Measurements from ENCODE around the gene C18orf32.
"Not testable (repeated sequence)": the region's sequence is repeated elsewhere in the genome, so short reads cannot be mapped to it uniquely, and the experiment has no call there.

Gene C18orf32

DNA sequence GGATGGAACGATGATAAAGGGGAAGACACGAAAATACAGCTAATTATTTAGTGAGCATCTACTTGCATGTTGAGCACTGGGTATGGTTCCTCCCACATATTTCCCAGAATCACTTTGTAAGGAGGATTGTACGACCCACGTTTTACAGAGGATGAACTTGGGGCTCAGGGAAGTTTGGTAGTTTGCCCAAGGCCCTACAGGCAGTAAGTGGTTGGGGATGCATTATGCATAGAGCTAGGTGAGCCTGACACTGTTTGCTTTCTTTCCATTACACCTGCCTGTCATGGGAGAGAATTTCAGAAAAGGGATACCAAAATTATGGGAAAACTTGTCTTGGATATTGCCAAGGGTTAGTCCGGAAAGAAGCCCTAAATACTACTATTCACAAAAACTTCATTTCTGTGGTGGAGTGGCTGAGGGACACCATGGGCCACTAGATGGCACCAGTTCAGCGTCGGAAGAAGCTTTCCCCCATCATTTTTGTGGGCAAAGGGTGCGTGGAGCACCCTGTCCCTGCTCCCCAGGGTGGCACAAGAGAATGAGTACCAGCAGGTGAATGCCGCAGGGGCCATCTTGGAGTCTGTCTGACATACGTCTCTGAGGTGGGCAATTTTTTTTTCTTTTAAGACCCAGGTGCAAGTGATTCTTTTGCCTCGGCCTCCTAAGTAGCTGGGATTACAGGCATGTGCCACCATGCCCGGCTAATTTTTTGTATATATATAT lies 23.5 kb upstream of the C18orf32 start:
- DNase-seq (ENCODE audit: low read depth, low spot score): no peak
- H3K9me3 ChIP-seq (ENCODE audit: low read depth, low read length): no peaks in the 10 kb centered on the region

GRCh38 chr18:49506438-49506837 lies 19.4 kb upstream of the C18orf32 start:
- H3K4me3 ChIP-seq; DNase-seq (ENCODE audit: low read depth, low spot score); H3K36me3 ChIP-seq (ENCODE audit: insufficient read depth, low read length); H3K9ac ChIP-seq (ENCODE audit: insufficient read length); H3K9me3 ChIP-seq (ENCODE audit: low read depth, low read length); H3K27ac ChIP-seq: not testable (repeated sequence)

More for the DNA sequence above, 23.5 kb upstream of the C18orf32 start:
- Histone ChIP-seq H3K4me3 (no peak overlapping the region), H3K27ac (no peak overlapping the region), H3K36me3 (ENCODE audit: insufficient read depth, low read length) (no peaks in the 10 kb centered on the region), H3K9ac (ENCODE audit: insufficient read length) (no peak overlapping the region)
- TF ChIP-seq POLR2AphosphoS5 (IDR thresholded peaks at IDR 0.05; ENCODE audit: borderline replicate concordance, low read depth, low read length) (no peak), EZH2 (IDR thresholded peaks at IDR 0.05) (no peak), FOXP2 (optimal IDR thresholded peaks at IDR 0.05; ENCODE audit: control extremely low read depth, extremely low read length, insufficient read depth) (no peak)

GRCh38 chr18:49503931-49504330 lies 16.9 kb upstream of the C18orf32 start:
- no peak overlapping the region for H3K4me3 ChIP-seq
- TF ChIP-seq FOXP2 (optimal IDR thresholded peaks at IDR 0.05; ENCODE audit: control extremely low read depth, extremely low read length, insufficient read depth): no peak
- TF ChIP-seq EZH2 (IDR thresholded peaks at IDR 0.05): no peak
- no peak for TF ChIP-seq POLR2AphosphoS5 (IDR thresholded peaks at IDR 0.05; ENCODE audit: borderline replicate concordance, low read depth, low read length)
- no peaks in the 10 kb centered on the region for H3K36me3 ChIP-seq (ENCODE audit: insufficient read depth, low read length)
- DNase-seq (ENCODE audit: low read depth, low spot score): no peak
- no peak overlapping the region for H3K27ac ChIP-seq
- H3K9me3 ChIP-seq (ENCODE audit: low read depth, low read length): no peaks in the 10 kb centered on the region
- H3K9ac ChIP-seq (ENCODE audit: insufficient read length): no peak overlapping the region

DNA sequence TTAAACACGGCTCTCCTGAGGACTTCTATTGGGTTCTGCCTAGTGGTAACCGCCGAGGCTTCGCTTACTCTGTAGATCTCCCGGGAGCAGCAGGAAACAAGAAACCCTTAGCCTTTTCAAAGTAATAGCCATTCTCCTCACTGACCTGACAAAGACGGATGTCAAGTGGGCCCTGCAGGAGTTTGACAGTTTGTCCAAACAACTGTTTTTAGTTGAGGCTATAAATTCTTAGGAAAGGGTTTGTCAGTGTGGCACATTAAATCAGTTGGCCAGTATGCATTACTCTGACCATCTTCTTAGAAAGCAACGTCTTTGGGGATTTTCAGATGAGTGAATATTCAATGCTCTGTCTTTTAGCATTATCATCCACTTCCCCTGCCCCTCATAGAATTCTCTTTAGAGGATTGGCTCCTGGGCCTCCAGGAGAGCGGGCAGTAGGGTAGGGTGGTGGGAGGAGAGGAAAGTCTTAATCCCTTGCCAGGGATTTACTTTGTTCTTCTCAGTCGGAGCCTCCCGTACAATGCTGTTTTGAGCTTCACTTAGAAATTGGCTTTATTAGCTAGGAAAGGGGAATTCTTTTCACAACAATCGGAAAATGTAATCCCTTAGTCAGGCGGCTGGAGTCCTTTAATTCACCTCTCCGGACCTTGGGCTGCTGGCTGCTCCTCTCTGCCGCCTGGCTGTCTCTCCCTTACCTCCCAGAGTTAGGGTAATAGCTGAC lies 13.3 kb upstream of the C18orf32 start:
- Histone ChIP-seq H3K9me3 (ENCODE audit: low read depth, low read length) (no peaks in the 10 kb centered on the region), H3K4me3 (no peak overlapping the region), H3K9ac (ENCODE audit: insufficient read length) (no peak overlapping the region), H3K27ac (no peak overlapping the region), H3K36me3 (ENCODE audit: insufficient read depth, low read length) (no peaks in the 10 kb centered on the region)
- DNase-seq (ENCODE audit: low read depth, low spot score): no peak
- TF ChIP-seq EZH2 (IDR thresholded peaks at IDR 0.05) (no peak), POLR2AphosphoS5 (IDR thresholded peaks at IDR 0.05; ENCODE audit: borderline replicate concordance, low read depth, low read length) (no peak), FOXP2 (optimal IDR thresholded peaks at IDR 0.05; ENCODE audit: control extremely low read depth, extremely low read length, insufficient read depth) (no peak)

GRCh38 chr18:49499046-49499637 lies 12.1 kb upstream of the C18orf32 start:
- TF ChIP-seq EZH2 (IDR thresholded peaks at IDR 0.05) (no peak), POLR2AphosphoS5 (IDR thresholded peaks at IDR 0.05; ENCODE audit: borderline replicate concordance, low read depth, low read length) (no peak), FOXP2 (optimal IDR thresholded peaks at IDR 0.05; ENCODE audit: control extremely low read depth, extremely low read length, insufficient read depth) (no peak)
- no peak for DNase-seq (ENCODE audit: low read depth, low spot score)
- H3K4me3 ChIP-seq: no peak overlapping the region
- no peaks in the 10 kb centered on the region for H3K36me3 ChIP-seq (ENCODE audit: insufficient read depth, low read length)
- H3K9ac ChIP-seq (ENCODE audit: insufficient read length): no peak overlapping the region
- H3K27ac ChIP-seq: no peak overlapping the region
- no peaks in the 10 kb centered on the region for H3K9me3 ChIP-seq (ENCODE audit: low read depth, low read length)

DNA sequence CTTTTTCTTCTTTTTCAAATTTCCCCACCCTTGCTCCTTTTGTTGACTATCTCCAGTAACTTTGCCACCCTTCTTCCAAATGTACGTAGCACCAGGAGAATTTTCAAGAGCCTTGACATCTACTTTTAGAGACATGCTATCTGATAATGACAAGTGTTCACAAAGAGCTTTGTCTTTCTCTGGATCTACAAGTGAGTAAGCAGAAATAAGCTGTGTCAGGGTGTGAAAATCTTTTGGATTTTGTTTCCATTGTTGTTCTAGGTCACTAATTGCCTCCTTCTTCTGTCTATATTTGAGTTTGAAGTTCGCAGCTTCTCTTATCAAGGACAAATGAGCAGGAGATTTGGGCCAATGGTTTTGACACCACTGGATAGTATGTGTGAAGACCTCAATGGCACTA lies 8.4 kb upstream of the C18orf32 start:
- H3K36me3 ChIP-seq (ENCODE audit: insufficient read depth, low read length): peaks cover 14% of the 10 kb centered on the region
- H3K4me3 ChIP-seq: no peak overlapping the region
- H3K27ac ChIP-seq: peak overlapping the region; percentile 74; the same call in 1 of the 2 replicates
- TF ChIP-seq POLR2AphosphoS5 (IDR thresholded peaks at IDR 0.05; ENCODE audit: borderline replicate concordance, low read depth, low read length) (no peak), FOXP2 (optimal IDR thresholded peaks at IDR 0.05; ENCODE audit: control extremely low read depth, extremely low read length, insufficient read depth) (no peak), EZH2 (IDR thresholded peaks at IDR 0.05) (no peak)
- no peak overlapping the region for H3K9ac ChIP-seq (ENCODE audit: insufficient read length)
- no peak for DNase-seq (ENCODE audit: low read depth, low spot score)
- no peaks in the 10 kb centered on the region for H3K9me3 ChIP-seq (ENCODE audit: low read depth, low read length)

- Histone ChIP-seq H3K36me3 (ENCODE audit: insufficient read depth, low read length) (peaks cover 18% of the 10 kb centered on the region), H3K27ac (peak overlapping the region; percentile 74), H3K9me3 (ENCODE audit: low read depth, low read length) (no peaks in the 10 kb centered on the region), H3K9ac (ENCODE audit: insufficient read length) (no peak overlapping the region), H3K4me3 (no peak overlapping the region)
- no peak for DNase-seq (ENCODE audit: low read depth, low spot score)
- no peak for TF ChIP-seq FOXP2 (optimal IDR thresholded peaks at IDR 0.05; ENCODE audit: control extremely low read depth, extremely low read length, insufficient read depth)
- no peak for TF ChIP-seq EZH2 (IDR thresholded peaks at IDR 0.05)
- TF ChIP-seq POLR2AphosphoS5 (IDR thresholded peaks at IDR 0.05; ENCODE audit: borderline replicate concordance, low read depth, low read length): no peak
Measured at GRCh38 chr18:49495076-49495475, 8.0 kb upstream of the C18orf32 start.

- H3K9ac ChIP-seq (ENCODE audit: insufficient read length): no peak overlapping the region
- TF ChIP-seq POLR2AphosphoS5 (IDR thresholded peaks at IDR 0.05; ENCODE audit: borderline replicate concordance, low read depth, low read length): no peak
- no peak for TF ChIP-seq FOXP2 (optimal IDR thresholded peaks at IDR 0.05; ENCODE audit: control extremely low read depth, extremely low read length, insufficient read depth)
- TF ChIP-seq EZH2 (IDR thresholded peaks at IDR 0.05): no peak
- no peaks in the 10 kb centered on the region for H3K9me3 ChIP-seq (ENCODE audit: low read depth, low read length)
- H3K4me3 ChIP-seq: no peak overlapping the region
- DNase-seq (ENCODE audit: low read depth, low spot score): no peak
- peaks cover 22% of the 10 kb centered on the region for H3K36me3 ChIP-seq (ENCODE audit: insufficient read depth, low read length)
- H3K27ac ChIP-seq: peak overlapping the region; percentile 74
Measured at GRCh38 chr18:49494660-49495059, 7.6 kb upstream of the C18orf32 start.

Data from SK-N-MC (cell line).